ENCODE measurements around the gene FOXD2.

FOXD2 gene

GRCh38 chr1:47407481-47407880 is 30.4 kb upstream of the FOXD2 start:
- H3K36me3 Mint-ChIP-seq = no peaks in the 10 kb centered on the region
- H3K27me3 Mint-ChIP-seq = peaks cover 12% of the 10 kb centered on the region
- H3K4me1 Mint-ChIP-seq = no peaks in the 10 kb centered on the region
- H3K9me3 Mint-ChIP-seq = no peaks in the 10 kb centered on the region
- no peak overlapping the region for H3K4me3 Mint-ChIP-seq
- DNase-seq (ENCODE audit: low spot score in 2 of 2) = no peak
- ATAC-seq (ENCODE audit: low read depth) = no peak
- H3K27ac Mint-ChIP-seq = no peak overlapping the region

GRCh38 chr1:47409311-47410067 is 28.4 kb upstream of the FOXD2 start:
- no peak overlapping the region for H3K4me3 Mint-ChIP-seq
- H3K27ac Mint-ChIP-seq = no peak overlapping the region
- no peaks in the 10 kb centered on the region for H3K9me3 Mint-ChIP-seq
- DNase-seq (ENCODE audit: low spot score in 2 of 2) (no peak), ATAC-seq (ENCODE audit: low read depth) (no peak)
- no peaks in the 10 kb centered on the region for H3K4me1 Mint-ChIP-seq
- H3K36me3 Mint-ChIP-seq = peaks cover 1% of the 10 kb centered on the region
- H3K27me3 Mint-ChIP-seq = peaks cover 17% of the 10 kb centered on the region

DNA sequence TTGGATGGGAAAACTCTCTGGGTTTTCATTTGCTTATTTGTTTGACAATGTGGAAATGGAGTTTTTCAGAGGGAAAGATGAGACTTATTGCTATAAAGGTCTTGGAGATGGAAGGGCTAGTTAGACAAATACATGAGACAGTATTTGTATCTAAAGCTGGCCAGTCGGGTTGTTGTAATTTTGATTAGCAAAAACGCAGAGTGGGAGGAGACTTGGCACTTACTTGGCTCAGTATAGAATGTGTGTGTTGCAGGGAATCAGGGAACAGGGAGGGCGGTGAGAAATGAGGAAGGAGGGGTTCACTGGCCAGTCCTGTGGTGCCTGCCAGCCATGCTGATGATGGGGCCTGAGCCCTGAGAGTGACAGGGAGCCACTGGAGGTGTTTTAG is 27.8 kb upstream of the FOXD2 start:
- DNase-seq (ENCODE audit: low spot score in 2 of 2) (no peak), ATAC-seq (ENCODE audit: low read depth) (no peak)
- no peaks in the 10 kb centered on the region for H3K4me1 Mint-ChIP-seq
- peaks cover 16% of the 10 kb centered on the region for H3K27me3 Mint-ChIP-seq
- peaks cover 1% of the 10 kb centered on the region for H3K36me3 Mint-ChIP-seq
- H3K9me3 Mint-ChIP-seq = no peaks in the 10 kb centered on the region
- H3K27ac Mint-ChIP-seq = no peak overlapping the region
- H3K4me3 Mint-ChIP-seq = no peak overlapping the region

GRCh38 chr1:47411436-47411835 is 26.4 kb upstream of the FOXD2 start:
- ATAC-seq (ENCODE audit: low read depth) (no peak), DNase-seq (ENCODE audit: low spot score in 2 of 2) (no peak)
- H3K4me1 Mint-ChIP-seq = no peaks in the 10 kb centered on the region
- H3K9me3 Mint-ChIP-seq = no peaks in the 10 kb centered on the region
- H3K4me3 Mint-ChIP-seq = no peak overlapping the region
- peaks cover 20% of the 10 kb centered on the region for H3K27me3 Mint-ChIP-seq
- H3K36me3 Mint-ChIP-seq = peaks cover 1% of the 10 kb centered on the region
- H3K27ac Mint-ChIP-seq = no peak overlapping the region

GRCh38 chr1:47412437-47412836 is 25.4 kb upstream of the FOXD2 start:
- Mint-ChIP-seq H3K4me1 (peaks cover 3% of the 10 kb centered on the region), H3K36me3 (peaks cover 1% of the 10 kb centered on the region)

GRCh38 chr1:47415728-47416318 is 22.0 kb upstream of the FOXD2 start, which contains the start of gene FOXE3:
TSS of gene FOXE3 (plus strand) at chr1:47416285. CDS start at chr1:47416316, 31 bp downstream.
- Mint-ChIP-seq H3K27ac (no peak within 1 kb of the TSS), H3K27me3 (peaks cover 36% of the 10 kb centered on the region)
- no peak for ATAC-seq (ENCODE audit: low read depth)

More at GRCh38 chr1:47412437-47412836, 25.4 kb upstream of the FOXD2 start:
- Mint-ChIP-seq H3K9me3 (no peaks in the 10 kb centered on the region), H3K4me3 (no peak overlapping the region), H3K27ac (no peak overlapping the region), H3K27me3 (peaks cover 24% of the 10 kb centered on the region)
- DNase-seq (ENCODE audit: low spot score in 2 of 2) = no peak
- no peak for ATAC-seq (ENCODE audit: low read depth)

GRCh38 chr1:47416319-47417169 is 21.3 kb upstream of the FOXD2 start:
- Mint-ChIP-seq H3K4me1 (peaks cover 5% of the 10 kb centered on the region), H3K4me3 (no peak overlapping the region), H3K27ac (no peak overlapping the region), H3K36me3 (peaks cover 4% of the 10 kb centered on the region), H3K9me3 (no peaks in the 10 kb centered on the region), H3K27me3 (peaks cover 36% of the 10 kb centered on the region)
- DNase-seq (ENCODE audit: low spot score in 2 of 2) = no peak
- ATAC-seq (ENCODE audit: low read depth) = no peak

More at GRCh38 chr1:47415728-47416318, 22.0 kb upstream of the FOXD2 start, which contains the start of gene FOXE3:
- H3K4me3 Mint-ChIP-seq = peak within 1 kb of the TSS; percentile 49
- H3K36me3 Mint-ChIP-seq = peaks cover 4% of the 10 kb centered on the region
- no peak for DNase-seq (ENCODE audit: low spot score in 2 of 2)
- no peaks in the 10 kb centered on the region for H3K9me3 Mint-ChIP-seq
- H3K4me1 Mint-ChIP-seq = peaks cover 5% of the 10 kb centered on the region

DNA sequence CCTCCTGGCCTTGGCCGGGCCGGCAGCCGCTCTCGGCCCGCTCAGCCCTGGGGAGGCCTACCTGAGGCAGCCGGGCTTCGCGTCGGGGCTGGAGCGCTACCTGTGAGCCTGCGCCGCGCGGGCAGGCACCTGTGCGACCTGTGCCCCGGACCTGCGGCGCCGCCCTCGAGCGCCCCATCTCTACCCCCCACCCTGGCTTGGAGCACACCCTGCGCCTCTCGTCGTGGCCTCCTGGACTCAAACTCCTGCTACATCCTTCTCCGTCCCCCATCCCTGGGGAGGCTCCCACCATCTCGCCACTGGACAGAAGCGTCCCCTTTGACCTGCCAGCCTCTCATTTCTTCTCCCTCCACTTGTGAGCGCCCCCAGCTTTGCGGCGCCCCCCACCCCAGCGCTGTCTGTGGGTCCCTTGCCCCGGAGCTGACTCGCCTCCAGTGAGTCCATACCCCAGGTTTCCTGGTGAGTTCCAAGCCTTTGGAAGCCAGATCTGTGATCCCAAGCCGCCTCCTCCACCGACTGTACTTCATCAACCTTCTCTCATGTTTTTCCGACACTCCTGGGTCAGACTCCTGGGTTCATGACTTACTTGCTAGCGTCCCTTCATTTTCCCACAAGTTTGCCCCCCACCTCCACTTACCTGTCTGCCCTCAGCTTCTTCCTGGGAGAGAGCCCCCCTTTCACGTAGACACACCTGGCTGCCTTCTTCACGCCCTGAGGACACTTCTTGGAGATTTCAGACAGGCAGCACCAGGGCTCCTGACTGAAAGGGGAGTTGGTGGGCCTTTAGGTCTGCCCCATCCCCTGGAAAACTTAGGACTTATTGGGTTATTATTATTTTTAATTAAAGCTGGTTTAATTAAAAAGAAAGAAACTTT is 20.4 kb upstream of the FOXD2 start:
- peaks cover 5% of the 10 kb centered on the region for H3K4me1 Mint-ChIP-seq
- H3K9me3 Mint-ChIP-seq = no peaks in the 10 kb centered on the region
- no peak for ATAC-seq (ENCODE audit: low read depth)
- peak overlapping the region; percentile 61 for H3K4me3 Mint-ChIP-seq
- DNase-seq (ENCODE audit: low spot score in 2 of 2) = no peak
- peaks cover 4% of the 10 kb centered on the region for H3K36me3 Mint-ChIP-seq
- no peak overlapping the region for H3K27ac Mint-ChIP-seq
- H3K27me3 Mint-ChIP-seq = peaks cover 36% of the 10 kb centered on the region

DNA sequence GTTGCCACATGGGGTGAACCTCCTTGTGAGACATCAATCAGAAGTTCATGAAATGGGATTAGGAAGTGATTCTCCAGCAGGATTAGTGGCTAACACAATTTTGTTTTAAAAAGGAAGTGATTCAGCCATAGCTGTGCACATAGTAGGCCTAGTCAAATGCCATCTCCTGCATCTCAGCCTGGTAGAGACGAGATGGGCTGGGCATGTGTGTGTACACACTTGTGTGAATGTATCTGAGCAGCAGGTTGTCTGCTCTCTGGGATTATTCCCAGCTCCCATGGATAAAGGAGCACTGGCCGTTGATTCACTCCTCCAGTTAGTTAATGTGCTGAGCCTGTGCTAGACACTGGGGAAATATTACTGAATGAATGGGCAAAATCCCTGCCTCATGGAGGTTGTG is 19.7 kb upstream of the FOXD2 start:
- DNase-seq (ENCODE audit: low spot score in 2 of 2) (no peak), ATAC-seq (ENCODE audit: low read depth) (no peak)
- H3K9me3 Mint-ChIP-seq = no peaks in the 10 kb centered on the region
- H3K36me3 Mint-ChIP-seq = peaks cover 4% of the 10 kb centered on the region
- no peak overlapping the region for H3K27ac Mint-ChIP-seq
- peaks cover 36% of the 10 kb centered on the region for H3K27me3 Mint-ChIP-seq
- no peak overlapping the region for H3K4me3 Mint-ChIP-seq
- H3K4me1 Mint-ChIP-seq = peaks cover 5% of the 10 kb centered on the region

DNA sequence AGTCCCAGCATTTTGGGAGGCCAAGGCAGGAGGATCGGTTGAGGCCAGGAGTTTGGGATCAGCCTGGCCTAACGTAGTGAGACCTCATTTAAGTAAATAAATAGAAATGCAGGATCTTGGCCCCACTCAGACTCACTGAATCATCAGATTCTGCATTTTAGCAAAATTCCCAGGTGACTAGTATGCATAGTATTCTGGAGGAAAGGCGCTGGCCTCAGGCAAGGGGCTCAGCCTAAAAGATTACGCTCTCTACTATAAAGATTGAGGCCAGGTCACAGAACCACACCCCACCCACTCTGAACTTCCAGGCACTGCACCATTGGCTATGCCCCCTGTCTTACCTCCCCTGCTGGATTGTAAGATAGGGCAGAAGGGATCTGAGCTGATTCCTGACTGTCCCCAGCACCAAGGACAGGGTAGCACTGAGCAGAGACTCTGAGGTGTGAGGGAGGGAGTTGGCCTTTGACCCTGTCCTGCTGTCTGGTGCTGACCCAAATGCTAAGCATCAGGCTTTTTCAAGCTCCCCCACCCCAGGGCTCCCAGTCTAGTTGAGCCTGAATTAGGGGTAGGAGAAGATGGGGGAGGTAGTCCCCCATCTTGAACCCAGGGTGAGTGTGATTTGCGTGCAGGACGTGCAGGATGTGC is 19.0 kb upstream of the FOXD2 start:
- Mint-ChIP-seq H3K27ac (no peak overlapping the region), H3K4me1 (peaks cover 5% of the 10 kb centered on the region), H3K36me3 (peaks cover 4% of the 10 kb centered on the region), H3K4me3 (no peak overlapping the region), H3K9me3 (no peaks in the 10 kb centered on the region), H3K27me3 (peaks cover 35% of the 10 kb centered on the region)
- ATAC-seq (ENCODE audit: low read depth) (no peak), DNase-seq (ENCODE audit: low spot score in 2 of 2) (no peak)

GRCh38 chr1:47420547-47420946 is 17.3 kb upstream of the FOXD2 start:
- peaks cover 24% of the 10 kb centered on the region for H3K27me3 Mint-ChIP-seq
- H3K36me3 Mint-ChIP-seq = peaks cover 2% of the 10 kb centered on the region
- no peak overlapping the region for H3K4me3 Mint-ChIP-seq
- H3K4me1 Mint-ChIP-seq = peaks cover 8% of the 10 kb centered on the region
- DNase-seq (ENCODE audit: low spot score in 2 of 2) (no peak), ATAC-seq (ENCODE audit: low read depth) (no peak)
- H3K9me3 Mint-ChIP-seq = no peaks in the 10 kb centered on the region
- H3K27ac Mint-ChIP-seq = no peak overlapping the region

GRCh38 chr1:47423872-47424271 is 14.0 kb upstream of the FOXD2 start:
- Mint-ChIP-seq H3K27me3 (peaks cover 4% of the 10 kb centered on the region), H3K4me1 (peaks cover 3% of the 10 kb centered on the region), H3K36me3 (no peaks in the 10 kb centered on the region), H3K27ac (no peak overlapping the region), H3K4me3 (no peak overlapping the region), H3K9me3 (no peaks in the 10 kb centered on the region)
- ATAC-seq (ENCODE audit: low read depth) = no peak
- no peak for DNase-seq (ENCODE audit: low spot score in 2 of 2)

- ATAC-seq (ENCODE audit: low read depth) = no peak
- H3K9me3 Mint-ChIP-seq = no peaks in the 10 kb centered on the region
- H3K4me1 Mint-ChIP-seq = peaks cover 3% of the 10 kb centered on the region
- no peak overlapping the region for H3K4me3 Mint-ChIP-seq
- DNase-seq (ENCODE audit: low spot score in 2 of 2) = no peak
- no peak overlapping the region for H3K27ac Mint-ChIP-seq
- H3K36me3 Mint-ChIP-seq = no peaks in the 10 kb centered on the region
- peaks cover 2% of the 10 kb centered on the region for H3K27me3 Mint-ChIP-seq
Measured at GRCh38 chr1:47424336-47424982, 13.4 kb upstream of the FOXD2 start.
